ENCODE measurements around the gene DCTN3.

The DCTN3 gene

DNA sequence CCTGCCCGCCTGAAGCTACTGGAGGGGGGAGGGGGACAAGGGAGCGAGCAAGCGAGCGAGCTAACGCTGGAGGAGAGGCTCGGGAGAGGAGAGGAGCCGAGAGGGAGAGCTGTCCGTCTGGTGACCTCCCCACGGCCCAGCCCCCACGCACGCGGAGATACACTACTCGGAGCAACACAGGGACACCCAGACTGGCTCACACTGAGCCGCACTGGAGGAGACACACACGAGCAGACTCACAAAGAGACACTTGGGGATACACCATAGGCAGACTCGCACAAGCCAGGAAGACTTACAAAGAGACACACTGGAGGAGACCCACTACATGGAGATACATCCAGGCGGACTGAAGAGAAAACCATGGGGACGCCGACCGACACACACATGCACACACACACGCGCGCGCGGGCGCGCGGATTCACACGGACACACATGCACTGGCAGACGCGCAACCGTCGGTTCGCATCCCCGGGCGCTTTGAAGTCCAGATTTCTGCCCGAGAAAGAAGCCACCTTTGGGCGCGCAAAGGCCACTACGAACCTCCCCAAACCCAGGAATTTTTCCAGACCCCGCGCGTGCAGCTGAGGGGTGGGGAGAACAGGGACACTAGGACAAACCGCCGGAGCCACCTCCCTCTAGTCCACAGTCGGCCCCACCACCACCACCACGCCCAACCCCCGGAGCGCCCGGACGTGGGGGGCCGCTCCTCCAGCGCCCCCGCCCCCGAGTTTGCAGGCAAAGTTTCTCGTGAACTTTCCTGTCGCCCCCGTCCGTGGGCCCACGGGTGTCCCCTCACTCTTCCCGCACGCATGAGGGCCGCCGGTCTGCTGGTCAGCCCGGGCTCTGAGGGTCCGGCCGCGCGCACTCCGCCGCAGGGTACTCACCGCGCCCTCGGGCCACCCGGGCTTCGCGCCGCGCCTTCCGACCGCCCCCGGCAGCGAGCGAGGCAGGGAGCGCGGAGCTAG, 31.3 kb downstream of the DCTN3 start:
- DNase-seq, result no peak

DNA sequence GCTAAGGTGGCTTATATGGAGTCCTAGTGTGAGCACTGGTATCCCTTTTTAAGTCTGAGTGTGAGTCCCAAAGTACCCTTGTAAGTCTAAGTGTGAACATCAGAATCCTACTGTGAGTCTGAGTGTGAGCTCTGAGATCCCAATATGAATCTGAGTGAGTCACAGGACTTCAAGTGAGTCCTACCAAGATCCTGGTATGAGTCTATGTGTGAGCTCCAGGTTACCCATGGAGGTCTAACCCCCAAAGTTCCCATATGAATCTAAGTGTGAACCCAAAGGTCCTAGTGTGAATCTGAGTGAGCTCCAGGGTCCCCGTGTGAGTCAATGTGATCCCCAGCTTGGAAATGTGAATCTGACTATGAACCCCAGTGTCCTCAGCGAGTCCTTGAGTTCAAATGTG, 33.0 kb downstream of the DCTN3 start:
- no peak for DNase-seq

DNA sequence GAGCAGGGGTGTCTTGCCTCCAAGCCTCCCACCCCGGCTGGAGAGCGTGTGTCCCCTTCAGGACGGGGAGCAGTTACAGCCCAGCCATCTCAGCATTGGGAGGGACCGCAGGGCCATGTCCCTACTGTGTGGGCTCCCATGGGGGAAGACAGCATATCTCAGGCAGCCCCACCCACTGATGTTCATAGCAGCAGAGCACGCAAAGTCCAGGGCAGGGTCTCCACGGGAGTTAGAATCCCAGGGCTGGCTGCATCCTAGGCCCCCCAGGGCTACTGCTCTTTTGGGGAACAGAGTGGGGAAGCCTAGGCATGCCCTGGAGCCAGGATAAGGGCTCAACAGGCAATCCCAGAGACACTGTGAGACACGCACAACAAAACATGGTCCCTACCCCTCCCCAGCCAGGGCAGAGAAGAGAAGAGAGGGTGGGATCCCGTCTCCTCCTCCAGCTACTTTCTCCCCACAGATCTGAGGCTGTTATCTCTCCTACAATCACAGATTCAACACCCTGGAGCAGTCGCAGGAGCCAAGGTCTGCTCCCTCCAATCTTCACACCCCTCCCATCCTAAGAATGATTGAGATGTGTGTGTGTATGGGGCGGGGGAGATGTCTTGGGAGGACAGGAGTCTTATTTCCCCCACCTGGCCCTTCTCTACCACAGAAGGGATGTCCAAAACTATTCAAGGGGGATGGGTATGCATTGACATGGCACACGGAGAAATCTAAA, 34.2 kb downstream of the DCTN3 start:
- DNase-seq, result no peak

DNA sequence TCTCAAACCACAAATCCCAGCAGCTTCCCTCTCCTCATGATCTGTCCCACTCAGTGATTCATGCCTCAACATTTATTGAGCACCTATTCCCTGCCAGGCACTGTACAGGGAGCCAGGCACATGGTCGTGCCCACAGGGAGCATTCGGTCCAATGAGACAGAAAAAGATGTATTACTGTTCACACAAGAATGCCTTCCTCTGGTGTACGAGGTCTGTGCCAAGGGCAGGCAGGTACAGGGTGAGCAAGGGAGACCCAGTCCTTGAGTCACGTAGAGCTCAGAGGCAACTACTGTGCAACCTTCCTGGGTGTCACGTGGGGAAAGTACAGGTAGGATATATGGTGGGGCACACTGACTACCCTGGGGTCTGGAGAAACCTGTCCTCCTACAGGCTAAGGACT, 35.3 kb downstream of the DCTN3 start:
- DNase-seq, result no peak

DNA sequence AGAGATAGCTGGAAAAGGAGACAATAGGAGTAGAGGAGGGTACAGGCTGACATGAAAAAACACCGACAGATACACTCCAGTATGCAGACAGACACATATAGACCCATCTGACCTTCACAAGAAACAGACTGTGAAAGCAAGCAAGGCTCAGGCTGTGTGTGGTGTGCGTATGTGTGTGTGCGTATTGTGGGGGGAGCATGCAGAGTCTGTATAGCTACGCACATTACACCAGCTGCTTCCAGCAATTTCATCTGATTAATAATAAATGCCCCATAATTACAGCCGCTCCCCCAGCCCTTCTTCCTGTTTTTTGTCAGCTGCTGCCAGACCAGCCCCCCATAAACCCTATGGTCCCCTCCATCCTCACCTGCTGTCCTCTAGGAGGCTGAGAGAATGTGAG, 37.5 kb downstream of the DCTN3 start:
- no peak for DNase-seq

DNA sequence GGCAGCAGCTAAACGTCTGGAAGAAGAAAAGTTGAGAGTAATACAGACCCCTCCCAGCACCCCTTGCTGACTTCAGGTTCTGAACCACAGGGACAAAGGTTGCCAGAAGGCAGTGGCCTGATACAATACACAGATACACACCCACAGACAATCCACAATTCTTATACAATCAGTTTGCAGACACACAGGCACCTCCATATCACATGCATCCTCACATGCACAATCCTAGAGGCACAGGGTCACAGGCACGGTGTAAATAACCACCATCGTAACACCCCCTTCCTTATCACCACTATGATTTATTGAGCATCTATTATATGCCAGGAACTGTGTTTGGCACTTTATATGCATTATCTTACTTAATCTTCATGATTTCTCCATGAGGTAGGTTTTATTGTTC, 39.0 kb downstream of the DCTN3 start:
- no peak for DNase-seq

DNA sequence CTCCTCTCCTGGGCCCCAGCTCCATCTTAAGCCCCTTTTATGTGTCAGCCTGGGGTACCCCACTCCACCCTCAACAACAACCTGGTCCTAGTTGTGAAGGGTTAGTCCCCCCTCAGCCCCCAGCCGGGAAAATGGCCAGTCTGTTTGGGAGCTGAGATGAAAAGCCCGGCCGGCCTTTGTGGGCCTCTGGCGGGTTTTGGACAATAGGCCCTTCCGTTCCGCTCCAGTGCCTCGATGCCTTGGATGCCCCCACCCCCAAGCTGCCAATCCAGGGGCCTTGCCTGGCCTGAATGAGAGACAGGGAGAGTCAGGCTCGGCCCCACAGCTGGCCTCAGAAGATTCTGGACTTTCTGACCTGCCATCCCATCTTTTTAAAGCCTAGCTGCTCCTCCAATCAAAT, 39.9 kb downstream of the DCTN3 start:
- DNase-seq, result no peak

DNA sequence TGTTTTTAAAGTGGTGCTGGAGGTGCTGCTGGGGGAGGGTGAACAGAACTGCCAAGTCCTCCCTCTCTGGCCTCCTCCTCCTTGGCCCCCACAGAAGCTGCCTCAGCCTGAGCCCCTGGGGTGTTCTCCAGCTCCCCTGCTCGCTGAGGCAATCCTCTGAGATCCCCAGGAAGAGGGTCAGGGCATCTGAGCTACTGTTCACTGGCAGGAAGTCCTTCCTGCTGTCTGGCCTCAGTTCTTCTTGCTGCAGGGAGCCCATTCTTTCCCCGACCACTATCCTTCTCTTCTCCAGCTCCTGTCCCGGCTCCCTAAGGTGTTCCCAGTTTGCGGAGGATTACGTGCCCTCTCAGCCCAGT, 40.5 kb downstream of the DCTN3 start:
- no peak for DNase-seq

DNA sequence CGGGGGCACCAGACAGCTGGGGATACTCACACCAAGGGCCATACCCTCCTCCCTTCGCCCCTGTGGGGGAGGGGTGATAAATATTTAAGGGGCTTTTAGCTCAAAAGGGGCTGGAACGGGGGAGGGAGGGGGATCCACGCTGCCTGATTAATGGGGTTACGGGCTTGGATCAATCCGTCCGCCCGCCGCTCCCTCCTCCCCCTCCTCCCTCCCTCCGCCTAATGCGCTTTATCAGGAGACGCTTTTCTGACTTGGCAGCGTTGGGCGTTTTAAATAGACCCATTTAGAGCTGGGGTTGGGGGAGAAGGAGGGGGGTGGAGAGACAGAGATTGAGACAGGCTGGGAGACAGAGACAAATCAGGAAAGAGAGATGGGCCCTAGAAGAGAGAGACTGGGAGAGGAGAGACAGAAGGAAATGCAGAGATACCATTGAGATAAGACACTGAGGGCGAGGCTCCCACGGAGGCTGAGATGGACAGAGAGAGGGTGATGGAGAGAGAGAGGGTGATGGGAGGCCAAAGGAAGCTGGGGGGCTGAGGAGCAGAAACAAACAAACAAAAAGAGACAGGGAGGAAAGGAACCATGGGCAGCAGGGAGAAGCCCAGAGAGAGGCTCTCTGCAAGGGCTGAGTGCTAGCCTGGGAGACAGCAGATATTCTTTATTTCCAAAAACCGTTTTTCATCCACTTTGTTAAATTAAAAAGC, 41.0 kb downstream of the DCTN3 start:
- no peak for DNase-seq

DNA sequence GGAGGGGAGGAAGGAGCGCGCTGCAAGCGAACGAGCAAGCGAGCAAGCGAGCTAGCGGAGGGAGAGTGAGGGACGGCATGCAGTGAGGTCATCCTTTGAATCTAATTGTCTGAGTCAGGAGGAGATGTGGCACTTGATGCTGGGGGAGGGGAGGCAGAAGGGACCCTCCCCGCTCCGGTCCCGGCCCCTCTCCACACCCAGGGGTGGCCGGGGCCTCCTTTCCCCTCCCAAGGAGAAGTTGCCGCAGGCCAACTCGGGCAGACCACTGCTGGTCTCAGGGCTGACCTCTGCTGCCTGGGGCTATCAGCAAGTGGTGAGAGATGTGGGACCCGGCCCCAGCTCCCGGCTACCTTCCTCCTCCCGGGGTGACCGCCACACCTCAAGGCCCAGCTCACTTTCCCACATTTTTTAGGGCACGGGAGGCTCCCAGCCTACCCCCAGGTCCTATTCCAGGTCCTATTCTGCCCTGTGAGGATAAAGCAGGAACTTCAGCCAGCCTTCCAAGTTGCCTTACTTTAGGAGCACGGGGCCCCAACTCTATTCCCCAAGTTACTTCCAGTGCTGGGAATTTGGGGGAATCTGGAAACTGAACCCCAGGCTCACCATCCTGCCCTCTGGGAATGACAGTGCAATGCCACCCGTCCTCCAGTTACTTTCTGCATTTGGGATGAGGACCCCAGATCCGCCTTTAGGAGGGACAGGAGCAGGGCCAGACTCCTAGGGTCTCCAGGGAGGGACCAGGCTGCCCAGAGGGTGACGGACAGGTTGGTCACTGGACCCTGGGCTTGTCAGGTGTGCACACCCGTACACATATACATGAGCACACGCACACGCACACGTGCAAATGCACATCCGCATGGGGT, 41.8 kb downstream of the DCTN3 start:
- no peak for DNase-seq

DNA sequence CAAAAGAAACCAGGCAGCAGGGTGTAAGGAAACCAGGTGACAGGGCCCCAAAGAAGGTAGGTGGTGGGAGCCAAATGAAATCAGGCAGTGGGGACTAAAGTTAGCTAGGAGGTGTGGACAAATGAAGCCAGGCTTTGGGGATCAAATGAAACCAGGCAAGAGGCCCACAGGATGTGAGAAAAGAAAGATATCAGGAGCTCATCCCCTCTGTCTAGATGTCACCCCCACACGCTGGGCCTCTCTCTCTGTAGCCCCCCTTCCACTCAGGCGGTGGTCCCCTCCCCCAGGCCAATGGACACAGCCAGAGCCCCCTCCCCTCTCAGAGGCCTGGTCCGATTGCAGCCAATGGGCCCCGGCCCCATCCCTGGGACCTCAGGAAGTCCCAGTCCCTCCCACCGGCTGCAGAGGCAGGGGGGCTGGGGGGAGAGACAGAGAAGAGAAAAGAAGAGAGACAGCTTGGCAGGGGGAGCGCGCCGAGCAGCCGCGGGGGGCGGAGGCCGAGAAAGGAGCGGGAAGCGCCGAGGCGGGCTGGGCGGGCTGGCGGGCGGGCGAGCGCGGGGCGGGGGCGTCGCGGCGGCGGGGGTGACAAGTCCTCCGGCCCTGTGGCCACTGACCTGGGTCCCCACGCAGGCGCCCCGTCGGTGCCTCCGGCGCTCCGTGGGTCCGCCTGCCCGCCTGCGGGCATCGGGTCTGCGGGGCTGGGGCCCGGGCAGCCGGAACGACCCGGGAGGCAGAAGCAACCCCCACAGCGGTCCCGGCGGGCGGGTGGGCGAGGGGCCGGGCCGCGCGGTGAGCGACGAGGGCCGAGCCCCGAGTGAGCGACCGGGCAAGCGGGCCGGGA, 42.7 kb downstream of the DCTN3 start:
- no peak for DNase-seq

DNA sequence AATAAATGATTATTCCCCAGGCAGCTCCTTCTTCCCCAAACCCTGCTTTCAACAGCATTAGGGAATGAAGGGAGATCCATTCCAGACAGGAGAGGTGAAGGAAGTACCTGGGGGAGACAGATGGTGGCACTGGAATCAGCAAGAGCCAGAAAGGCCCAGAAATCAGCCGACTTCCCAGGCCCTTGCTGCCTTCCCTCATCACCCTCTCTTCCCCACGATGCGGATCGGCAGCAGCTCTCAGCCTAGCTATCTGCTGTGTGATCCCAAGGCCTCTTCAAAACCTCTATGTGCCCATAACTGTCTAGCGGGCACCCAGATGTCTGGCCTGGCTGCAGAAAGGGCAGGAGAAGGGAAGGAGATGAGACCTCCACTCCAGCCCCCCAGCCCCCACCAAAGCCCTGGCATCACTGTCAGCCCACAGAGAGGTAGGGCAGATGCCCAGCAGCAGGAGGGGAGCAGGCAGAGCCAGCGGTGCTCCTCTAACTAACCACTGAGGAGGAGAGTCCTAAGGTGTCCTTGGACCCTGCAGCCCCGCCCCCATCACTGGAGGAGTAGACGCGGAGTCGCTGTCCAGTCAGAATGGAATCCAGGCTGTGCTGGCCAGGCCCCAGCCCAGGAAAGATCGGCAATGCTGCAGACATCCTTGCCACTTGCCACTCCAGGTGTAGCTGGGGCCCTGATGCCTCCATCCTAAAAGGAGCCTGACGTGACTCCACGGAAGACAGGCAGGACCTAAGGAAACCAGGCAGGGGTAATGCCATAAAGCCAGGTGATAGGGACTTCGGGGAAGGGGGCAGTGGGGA, 43.5 kb downstream of the DCTN3 start:
- no peak for DNase-seq

DNA sequence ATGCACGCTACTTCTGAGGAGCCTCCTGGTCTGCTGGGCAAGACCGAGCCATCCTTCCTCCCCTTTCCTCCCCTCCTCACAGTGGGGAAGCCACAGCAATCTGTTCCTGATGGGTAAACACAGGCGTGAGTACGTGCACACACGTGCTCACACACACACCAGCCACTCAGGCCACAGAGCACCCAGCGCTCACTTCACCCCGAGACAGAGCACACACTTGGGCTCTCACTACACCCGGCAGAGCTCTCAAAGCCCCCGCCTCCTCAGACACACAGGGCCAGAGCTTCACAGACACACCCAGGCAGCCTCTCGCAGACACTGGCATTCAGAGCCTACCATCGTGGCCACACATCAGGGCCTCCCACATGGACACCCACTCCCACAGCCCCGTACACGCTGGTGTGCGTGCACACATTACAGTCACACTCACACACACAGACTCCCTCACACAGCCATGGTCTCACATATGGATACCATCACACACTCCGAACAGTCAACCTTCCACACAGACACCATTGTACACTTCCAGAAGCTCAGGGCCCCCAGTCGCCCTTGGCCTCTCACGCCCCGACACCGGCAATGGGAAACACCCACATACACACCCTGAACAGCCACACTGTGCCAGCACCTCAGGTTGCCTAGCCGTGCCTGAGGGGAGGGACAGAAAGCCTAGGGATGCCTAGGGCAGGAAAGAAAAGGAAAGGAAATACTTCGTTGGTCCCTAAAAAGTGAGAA, 44.3 kb downstream of the DCTN3 start:
- no peak for DNase-seq

DNA sequence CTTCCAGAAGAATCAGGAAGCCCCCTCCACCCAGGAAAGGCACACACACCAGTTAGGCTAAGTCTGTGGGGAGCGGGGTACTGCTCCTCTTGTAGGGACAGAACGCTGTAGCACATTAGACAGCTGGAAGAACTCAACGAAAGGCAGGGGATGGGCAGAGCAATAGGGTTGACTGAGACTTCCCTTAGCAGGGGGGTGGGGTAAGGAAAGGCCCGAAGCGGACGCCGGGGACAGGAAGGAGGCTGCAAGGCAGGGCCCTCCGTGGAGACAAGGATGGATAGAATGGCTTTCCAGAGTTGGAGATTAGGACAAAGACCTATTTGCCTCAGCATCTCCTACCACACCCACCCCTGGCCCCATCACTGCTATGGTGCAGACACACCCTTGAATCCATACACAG, 45.1 kb downstream of the DCTN3 start:
- DNase-seq, result no peak

DNA sequence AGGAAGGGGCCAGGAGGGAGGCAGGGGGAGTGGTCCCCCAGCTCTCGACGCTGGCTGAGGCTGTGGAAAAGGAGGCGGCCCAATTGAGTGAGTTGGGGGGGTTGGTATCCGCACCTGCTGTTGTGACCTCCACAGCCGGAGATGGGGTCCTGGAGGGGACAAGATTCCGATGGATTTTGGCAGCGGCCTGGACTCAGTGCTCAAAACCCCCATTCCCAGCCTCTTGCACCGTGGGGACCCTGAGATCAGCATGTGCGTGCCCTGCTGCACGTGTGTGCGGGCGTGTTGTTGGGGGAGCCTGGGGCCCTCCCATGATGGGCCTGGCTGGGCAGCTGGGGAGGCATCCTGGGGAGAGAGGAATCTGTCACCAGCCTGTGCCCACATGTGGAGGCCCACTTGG, 45.7 kb downstream of the DCTN3 start:
- DNase-seq, result no peak

DNA sequence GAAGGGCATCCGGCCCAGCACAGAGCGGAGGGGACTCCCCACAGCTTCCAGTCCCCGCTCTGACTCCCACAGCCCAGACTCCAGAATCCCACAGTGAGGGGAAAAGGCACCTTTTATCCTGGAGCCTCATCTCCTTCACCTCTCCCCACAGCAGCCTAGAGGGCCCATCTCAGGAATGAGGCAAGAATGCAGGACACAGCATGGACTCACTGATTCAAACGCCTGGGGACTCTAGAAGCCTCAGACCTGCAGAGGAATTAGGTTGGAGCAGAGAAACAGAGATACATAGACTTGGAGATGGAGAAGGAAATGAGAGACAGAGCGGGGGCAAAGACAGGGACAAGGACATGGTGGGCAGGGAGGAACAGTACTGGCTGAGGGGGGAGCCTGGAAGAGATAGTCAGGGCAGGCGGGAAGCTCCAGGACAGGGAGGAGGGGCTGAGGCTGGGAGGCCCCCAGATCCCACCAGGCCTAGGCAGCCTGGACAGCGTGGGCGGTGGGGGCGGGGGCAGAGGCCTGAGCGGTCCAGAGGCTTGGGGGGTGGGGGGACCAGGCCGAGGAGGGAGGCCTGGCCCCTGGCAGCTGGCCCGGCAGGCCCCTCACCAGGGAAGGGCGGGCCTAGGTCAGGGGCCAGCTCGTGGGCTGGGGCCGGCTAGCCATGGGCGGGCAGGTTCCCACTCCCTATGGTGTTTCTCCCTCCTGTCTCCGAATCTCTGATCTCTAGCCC, 46.5 kb downstream of the DCTN3 start:
- no peak for DNase-seq

DNA sequence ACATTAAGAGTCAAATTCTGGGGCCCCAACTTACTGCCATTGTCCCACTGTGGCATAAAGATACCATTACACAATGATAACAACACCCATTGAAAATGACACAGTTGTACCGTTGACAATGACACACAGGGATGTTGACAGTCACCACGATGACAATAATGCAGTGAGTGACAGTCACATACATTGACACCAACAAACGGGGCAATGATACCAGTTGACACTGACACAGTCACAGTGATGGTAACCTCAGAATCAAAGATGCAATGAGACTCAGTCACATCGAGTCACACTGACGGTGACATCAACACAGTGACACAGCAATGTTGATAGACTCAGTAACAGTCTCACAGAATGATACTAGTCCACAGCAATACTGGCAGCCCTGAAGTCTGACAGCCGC, 47.7 kb downstream of the DCTN3 start:
- DNase-seq, result no peak

DNA sequence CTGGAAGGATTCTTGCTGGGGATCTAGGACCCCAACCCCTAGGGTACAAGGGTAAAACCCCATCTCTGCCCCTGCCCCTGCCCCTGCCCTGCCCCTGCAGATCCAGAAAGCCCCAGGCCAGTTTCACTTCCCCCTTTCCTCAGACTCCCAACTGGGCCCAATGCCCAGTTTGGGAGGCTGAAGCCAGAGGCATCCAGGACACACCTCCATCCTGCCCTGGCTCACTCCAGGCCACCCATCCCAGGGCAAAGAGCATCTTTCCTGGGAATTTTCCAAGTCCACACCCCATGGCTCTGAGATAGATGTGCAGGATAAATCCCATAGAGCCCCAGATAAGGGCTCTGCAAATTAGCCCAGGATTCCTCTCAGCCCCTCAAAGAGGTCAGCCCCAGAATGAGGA, 48.2 kb downstream of the DCTN3 start:
- no peak for DNase-seq

DNA sequence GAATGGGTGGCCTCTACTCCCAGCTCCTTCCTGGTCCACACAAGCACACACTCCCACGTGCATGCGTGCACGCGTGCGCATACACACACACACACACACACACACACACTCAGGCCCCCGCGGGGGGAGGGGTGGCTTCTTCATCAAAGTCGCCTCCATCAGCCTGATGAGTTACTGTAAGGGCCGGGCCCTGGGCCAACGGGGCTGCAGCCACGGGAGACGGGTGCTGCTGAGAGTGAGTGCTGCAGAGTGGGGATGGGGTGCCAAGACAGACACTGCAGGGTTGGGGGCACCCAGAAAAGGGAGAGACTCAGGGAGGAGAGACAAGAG, 48.8 kb downstream of the DCTN3 start:
- no peak for DNase-seq
